GM19240 (cell line): ENCODE data around the gene ZFP42.
"Not testable (repeated sequence)": the region's sequence is repeated elsewhere in the genome, so short reads cannot be mapped to it uniquely, and the experiment has no call there.

Experiments
- DNase-seq: peaks from one replicate; pipeline ENCODE4 v3.0.0; 2011; ENCODE audit warnings: low spot score; ENCODE audit not compliant: insufficient read length

Gene ZFP42

GRCh38 chr4:187995322-187996207 lies at the start of gene ZFP42:
TSS of gene ZFP42 (plus strand) at chr4:187995771. CDS start at chr4:188002808, 7,037 bp downstream.
- no peak for DNase-seq

GRCh38 chr4:187961171-187961570 lies 34.4 kb upstream of the ZFP42 start:
- no peak for DNase-seq

GRCh38 chr4:187961961-187962360 lies 33.6 kb upstream of the ZFP42 start:
- no peak for DNase-seq

- DNase-seq, result no peak
Observed at GRCh38 chr4:187962926-187963325, 32.6 kb upstream of the ZFP42 start.

GRCh38 chr4:187965726-187966125 lies 29.8 kb upstream of the ZFP42 start:
- no peak for DNase-seq

GRCh38 chr4:187972135-187972534 lies 23.4 kb upstream of the ZFP42 start:
- no peak for DNase-seq

GRCh38 chr4:187983746-187984145 lies 11.8 kb upstream of the ZFP42 start:
- no peak for DNase-seq

GRCh38 chr4:187992971-187993370 lies 2.6 kb upstream of the ZFP42 start:
- DNase-seq, result no peak

- DNase-seq, result no peak
Observed at GRCh38 chr4:187993827-187994226, 1.7 kb upstream of the ZFP42 start.

- DNase-seq, result no peak
Observed at GRCh38 chr4:187996502-187997177, 1.1 kb downstream of the ZFP42 start.

GRCh38 chr4:187997991-187998390 lies 2.4 kb downstream of the ZFP42 start:
- DNase-seq, result not testable (repeated sequence)

- no peak for DNase-seq
Observed at GRCh38 chr4:187999406-187999932, 3.9 kb downstream of the ZFP42 start.

GRCh38 chr4:188002323-188002722 lies 6.8 kb downstream of the ZFP42 start:
- no peak for DNase-seq

GRCh38 chr4:188002751-188003150 lies 7.2 kb downstream of the ZFP42 start:
- no peak for DNase-seq

- no peak for DNase-seq
Observed at GRCh38 chr4:188005561-188005960, 10.0 kb downstream of the ZFP42 start.

- no peak for DNase-seq
Observed at GRCh38 chr4:188006285-188006848, 10.8 kb downstream of the ZFP42 start.

- no peak for DNase-seq
Observed at GRCh38 chr4:188008377-188008776, 12.8 kb downstream of the ZFP42 start.

GRCh38 chr4:188012426-188012945 lies 16.9 kb downstream of the ZFP42 start:
- DNase-seq, result no peak

- no peak for DNase-seq
Observed at GRCh38 chr4:188015025-188015940, 19.7 kb downstream of the ZFP42 start.

- no peak for DNase-seq
Observed at GRCh38 chr4:188016754-188017153, 21.2 kb downstream of the ZFP42 start.

GRCh38 chr4:188018262-188018661 lies 22.7 kb downstream of the ZFP42 start:
- DNase-seq, result no peak
